ENCODE measurements around the gene CYP4F11.
"Not testable (repeated sequence)": the region's sequence is repeated elsewhere in the genome, so short reads cannot be mapped to it uniquely, and the experiment has no call there.

The CYP4F11 gene

DNA sequence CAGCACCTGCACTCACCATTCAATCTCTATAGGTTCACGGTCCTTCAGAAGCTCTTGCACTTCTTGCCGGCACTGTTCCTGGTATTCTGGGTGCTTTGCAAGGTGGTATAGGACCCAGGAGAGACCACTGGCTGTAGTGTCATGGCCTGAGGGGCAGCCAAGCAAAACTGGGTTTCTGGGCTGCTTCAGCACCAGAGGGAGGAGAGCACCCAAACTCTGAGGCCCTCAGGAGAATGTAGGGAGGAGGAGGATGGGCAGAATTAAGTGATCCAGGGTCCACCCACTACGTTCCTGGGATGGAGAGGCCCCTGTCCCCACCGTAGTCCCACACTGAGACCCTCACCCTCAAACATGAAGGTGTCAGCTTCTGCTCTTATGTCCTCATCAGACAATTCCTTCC is 12.3 kb downstream of the CYP4F11 start:
- DNase-seq (ENCODE audit: low spot score), result no peak

DNA sequence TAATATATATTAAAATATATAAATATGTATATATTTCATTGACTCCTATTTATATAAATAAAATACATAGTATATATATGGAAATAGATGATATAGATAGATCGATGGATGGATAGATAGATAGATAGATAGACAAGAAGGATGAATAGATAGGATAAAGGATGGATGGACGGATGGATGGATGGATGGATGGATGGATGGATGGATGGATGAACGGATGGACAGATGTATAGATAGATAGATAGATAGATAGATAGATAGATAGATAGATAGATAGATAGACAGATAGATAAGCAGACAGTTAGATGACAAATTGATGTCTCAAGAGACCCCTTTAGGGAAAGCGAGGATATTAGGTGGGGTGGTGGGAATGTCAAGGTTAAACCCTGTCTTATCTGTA is 15.1 kb downstream of the CYP4F11 start:
- DNase-seq (ENCODE audit: low spot score), result no peak

DNA sequence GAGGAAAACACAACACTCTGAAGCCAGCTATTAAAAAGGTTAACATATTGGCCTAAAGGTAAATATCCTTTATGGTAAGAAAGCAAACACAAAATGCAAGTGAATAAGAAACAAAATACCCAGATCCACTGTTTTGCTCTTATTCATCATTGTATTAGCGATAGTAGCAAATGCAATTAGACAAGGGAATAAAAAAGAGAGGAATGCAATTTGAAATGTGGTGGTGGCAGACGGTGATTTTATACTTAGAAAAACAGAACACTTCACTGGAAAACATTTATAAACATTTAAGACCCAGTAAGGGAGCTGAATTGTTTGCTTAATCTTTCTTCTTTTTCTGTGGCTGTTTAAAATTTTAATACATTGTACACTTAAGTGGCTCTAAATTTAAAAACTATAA is 19.2 kb downstream of the CYP4F11 start:
- no peak for DNase-seq (ENCODE audit: low spot score)

DNA sequence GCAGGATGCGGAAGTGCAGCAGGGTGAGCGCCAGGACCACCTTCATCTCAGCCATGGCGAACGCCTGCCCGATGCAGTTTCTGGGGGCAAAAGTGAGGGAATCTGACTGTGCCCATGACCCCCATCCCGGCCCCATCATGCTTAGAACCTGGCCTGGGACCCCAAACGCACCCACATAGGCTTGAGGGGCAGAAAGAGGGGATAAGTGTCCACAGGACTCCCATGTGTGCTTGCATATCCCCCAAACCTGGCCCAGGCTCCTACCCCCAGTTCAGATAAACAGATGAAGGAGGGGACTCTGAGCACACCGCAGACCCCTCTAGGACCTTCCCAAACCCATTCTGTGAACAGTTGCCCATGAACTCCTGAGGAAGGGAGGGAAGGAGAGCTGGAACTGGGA is 20.5 kb downstream of the CYP4F11 start:
- no peak for DNase-seq (ENCODE audit: low spot score)

DNA sequence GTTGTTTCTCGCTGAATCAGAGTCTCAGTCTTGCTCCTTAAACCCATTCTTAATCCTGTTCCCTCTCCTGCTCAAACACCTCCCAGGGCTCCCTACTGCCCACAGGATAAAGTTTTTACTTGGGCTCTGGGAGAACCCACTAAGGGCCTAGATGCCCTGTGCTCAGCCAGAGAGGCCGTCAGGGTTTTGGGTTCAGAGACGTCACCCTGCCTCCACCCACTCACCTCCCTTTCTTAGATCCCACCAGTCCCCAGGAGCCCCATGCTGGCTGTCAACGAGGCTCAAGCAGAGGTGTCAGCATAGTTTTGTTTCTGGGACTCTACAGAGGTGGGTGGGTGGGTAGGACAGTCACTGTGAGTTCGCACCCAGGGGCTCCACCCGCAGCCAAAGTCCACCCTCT is 20.9 kb downstream of the CYP4F11 start:
- no peak for DNase-seq (ENCODE audit: low spot score)

DNA sequence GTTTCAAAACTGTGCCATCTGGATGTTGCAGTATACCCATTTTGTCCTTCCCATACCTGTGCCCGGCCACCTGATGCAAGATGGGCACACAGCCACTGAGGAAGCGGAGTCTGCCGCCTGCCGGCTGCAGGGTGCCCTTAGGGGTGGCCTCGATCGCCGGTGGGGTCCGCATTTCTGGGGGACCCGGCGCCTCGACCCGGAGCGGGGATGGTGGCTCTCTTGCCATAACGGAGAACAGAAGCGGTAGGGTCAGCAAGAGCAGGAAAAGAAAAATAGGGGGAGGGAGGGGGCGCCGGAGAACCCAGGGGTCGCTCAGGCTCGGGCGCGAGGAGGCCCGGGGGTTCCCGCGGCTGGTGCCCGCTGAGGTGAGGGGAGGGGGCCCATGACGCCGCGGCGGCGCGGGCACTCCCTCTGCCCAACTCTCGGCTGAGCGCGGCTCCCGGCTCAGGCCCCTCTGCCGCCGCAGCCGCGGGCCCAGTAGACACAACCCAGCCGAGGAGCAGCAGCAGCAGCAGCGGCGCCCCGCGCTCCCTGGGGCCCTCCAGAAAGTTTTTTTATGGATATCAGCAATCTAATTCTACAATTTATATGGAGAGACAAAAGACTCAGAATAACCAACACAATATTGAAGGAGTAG is 22.6 kb downstream of the CYP4F11 start:
- DNase-seq (ENCODE audit: low spot score), result no peak

DNA sequence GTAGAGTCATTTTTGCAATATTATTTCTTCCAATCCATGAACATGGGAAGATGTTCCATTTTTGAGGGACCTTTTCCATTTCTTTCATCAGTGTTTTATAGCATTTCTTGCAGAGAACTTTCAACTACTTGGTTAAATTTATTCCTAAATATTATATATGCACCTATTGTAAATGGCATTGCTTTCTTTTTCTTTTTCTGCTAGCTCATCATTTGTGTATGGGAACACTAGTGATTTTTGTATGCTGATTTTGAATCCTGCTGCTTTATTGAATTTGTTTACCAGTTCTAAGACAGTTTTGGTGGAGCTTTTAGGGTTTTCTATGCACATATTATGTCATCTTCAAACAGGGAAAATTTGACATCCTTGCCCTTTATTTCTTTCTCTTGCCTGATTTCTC is 29.3 kb downstream of the CYP4F11 start:
- DNase-seq (ENCODE audit: low spot score), result no peak

DNA sequence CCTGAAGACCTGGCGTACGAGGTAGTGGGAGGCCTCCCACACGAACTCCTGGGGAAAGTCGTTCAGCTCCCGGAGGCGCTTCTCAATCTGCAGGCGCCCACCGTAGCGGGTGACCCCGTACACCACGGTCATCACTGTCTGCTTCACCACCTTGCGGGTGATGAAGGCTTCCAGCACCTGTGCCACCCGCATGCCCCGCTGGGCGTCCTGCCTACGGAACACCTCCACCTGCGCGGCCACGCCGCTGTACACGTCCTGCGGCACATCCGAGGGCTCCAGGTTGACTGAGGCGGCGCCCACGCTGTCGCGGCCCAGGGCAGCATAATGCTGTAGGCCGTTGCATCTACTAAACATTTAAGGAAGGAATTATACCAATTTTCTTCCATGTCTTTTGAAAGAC is 31.4 kb downstream of the CYP4F11 start:
- DNase-seq (ENCODE audit: low spot score), result not testable (repeated sequence)

DNA sequence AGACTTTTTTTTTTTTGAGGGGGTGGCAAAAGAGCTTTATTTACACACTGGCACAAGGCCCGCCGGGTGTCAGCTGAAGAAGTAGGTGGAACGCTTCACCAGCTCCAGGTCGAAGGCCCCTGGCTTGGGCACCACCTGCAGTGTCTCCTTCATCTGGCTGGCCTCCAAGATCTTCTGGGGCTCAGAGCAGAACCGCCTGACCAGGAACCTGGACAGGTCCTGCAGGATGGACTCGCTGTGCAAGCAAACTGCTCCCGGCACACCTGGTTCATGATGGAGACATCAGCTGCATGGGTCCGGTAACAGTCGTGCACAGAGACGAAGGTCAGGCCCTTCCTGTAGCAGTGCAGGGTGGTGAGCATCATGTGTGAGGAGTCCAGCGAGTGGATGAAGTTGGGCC is 32.1 kb downstream of the CYP4F11 start:
- DNase-seq (ENCODE audit: low spot score), result no peak

DNA sequence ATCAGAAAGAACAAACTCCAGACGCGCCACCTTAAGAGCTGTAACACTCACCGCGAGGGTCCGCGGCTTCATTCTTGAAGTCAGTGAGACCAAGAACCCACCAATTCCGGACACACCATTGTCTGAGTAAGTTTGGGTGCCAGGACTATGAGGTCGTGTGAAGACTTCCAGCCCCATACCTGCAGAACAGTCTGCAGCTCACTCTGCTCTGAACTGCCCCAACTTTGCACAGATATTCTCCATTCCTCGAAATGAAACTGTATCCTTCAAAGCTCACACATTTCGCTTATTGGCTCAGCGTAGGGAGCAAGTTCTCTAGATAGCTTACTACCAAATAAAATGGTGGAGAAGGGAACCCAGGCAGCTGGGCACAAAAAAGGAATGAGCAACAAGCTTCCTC is 33.8 kb downstream of the CYP4F11 start:
- DNase-seq (ENCODE audit: low spot score), result no peak

DNA sequence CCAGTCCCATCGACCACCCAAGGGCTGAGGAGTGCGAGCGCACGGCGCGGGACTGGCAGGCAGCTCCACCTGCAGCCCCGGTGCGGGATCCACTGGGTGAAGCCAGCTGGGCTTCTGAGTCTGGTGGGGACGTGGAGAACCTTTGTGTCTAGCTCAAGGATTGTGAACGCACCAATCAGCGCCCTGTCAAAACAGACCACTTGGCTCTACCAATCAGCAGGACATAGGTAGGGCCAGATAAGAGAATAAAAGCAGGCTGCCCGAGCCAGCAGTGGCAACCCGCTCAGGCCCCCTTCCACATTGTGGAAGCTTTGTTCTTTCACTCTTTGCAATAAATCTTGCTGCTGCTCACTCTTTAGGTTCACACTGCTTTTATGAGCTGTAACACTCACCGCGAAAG is 34.3 kb downstream of the CYP4F11 start:
- not testable (repeated sequence) for DNase-seq (ENCODE audit: low spot score)

DNA sequence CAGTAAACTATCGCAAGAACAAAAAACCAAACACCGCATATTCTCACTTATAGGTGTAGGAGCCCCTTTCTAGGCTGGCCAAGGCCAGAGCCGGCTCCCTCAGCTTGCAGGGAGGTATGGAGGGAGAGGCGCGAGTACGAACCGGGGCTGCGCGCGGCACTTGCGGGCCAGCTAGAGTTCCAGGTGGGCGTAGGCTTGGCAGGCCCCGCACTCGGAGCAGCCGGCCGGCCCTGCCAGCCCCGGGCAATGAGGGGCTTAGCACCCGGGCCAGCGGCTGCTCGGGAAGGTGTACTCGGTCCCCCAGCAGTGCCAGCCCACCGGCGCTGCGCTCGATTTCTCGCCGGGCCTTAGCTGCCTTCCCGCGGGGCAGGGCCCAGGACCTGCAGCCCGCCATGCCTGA is 34.8 kb downstream of the CYP4F11 start:
- DNase-seq (ENCODE audit: low spot score), result not testable (repeated sequence)

DNA sequence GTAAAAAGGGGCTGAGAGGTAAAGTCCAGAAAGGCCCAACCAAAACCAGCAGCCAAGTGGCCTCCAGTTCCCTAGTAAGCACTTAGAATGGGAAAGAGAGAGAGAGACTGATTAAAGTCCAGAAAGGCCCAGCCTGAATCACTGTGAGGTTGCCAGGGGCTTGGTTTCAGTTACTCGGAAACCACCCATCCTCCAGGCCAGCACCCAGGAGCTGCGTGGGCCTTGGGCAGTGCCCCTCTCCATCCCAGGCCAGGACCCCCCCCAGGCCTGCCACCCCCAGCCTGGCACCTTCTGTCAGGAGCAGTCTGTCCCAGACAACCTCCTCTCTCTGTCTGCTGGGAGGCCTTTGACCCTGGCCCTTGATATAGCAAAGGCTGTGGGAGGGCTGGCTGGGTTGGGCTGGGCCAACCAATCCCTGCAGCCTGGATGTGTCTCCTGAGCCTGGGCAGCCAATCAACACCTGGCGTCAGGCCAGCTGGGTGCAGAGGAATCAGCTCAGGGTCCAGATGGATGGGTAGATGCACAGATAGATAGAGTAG is 36.5 kb downstream of the CYP4F11 start, which contains the start of gene CYP4F2:
Gene CYP4F2 (minus strand): TSS at position 337 of the 539 bp plus-strand sequence. CDS start 463 bp downstream, outside the sequence.
- DNase-seq (ENCODE audit: low spot score), result no peak

DNA sequence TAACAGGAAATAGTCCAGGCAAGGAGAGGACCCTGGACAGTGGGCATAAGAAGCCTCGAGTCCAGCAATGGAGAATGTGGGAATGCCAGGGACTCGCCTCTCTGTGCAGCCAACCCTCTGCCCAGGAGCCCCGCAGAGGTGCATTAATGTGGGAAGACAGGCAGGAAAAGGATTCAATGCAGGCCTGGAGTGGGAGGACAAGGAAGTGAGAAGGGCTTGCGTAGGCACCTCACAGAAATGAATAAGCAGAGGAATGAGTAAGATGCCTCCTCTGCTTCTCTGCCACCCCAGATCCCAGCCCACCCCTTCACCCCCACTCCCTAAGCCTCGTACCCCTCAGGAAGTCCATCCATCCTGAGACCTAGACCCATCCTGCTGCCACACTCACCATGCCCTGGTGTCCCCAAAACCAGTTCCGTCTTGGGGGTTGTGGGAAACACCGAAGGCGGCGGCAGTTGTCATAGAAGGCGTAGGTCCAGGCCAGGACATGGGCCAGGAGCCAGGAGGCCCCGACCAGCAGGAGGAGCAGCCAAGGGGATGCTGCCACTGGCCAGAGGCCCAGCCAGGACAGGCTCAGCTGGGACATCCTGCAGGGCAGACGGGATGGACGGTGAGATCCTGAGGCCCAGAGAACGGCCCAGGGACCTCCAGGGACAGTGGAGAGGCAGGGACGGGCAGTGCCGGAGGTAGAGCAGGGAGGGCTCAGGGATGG is 37.1 kb downstream of the CYP4F11 start:
- DNase-seq (ENCODE audit: low spot score), result no peak

DNA sequence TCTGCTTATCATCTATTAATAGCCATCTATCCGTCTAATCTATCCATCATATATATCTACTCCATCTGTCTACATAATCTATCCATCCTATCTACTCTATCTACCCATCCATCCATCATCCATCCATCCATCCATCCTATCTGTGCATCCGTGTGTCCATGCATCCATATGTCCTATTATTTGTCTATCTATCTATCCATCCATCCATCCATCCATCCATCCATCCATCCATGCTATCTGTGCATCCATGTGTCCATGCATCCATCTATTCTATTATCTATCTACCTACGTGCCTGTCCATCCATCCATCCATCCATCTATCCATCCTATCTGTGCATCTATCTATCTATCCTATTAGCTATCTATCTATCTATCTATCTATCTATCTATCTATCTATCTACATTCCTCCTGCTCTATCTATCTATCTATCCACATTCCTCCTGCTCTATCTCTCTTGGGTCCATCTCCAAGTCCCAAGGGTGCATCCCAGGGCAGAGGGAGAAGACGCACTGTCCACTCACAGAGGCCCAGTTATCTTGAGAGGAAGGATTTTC is 38.4 kb downstream of the CYP4F11 start:
- DNase-seq (ENCODE audit: low spot score), result no peak

DNA sequence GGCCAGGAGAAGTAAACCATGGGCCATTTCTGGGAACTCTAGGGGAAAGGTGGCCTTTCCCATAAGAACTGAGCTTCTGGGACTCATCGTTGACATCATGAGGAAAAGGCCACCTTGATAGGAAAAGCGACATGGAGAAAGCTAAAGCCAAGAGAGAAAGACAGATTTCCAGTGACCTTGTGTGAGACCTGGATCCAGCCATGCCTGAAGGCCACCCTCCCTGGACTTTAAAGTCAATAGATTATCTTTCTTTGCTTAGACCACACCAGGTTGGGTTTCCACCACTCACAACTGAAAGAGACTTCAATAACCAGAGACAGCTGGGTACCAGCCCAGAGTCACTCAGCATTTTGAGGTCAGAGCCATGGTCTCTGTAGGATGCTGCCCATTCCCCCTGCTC is 40.0 kb downstream of the CYP4F11 start:
- DNase-seq (ENCODE audit: low spot score), result no peak

DNA sequence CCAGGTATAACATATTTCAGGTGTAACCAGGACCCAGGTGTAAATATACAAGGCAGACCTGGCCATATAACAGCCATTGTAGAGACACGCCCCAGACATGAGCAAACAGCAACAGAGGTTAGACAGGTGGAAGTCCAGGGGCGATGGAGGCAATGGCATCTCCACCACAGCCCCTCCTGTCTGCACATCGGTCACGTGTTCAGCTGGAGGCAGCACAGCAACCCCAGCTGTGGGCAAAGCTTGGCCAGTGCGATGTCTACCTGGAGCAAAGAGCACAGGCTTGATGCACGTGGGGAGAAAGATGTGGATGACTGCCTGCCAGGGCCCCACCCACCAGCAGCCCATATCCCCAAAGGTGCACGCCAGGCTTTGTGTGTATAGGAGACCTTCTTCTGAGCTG is 40.9 kb downstream of the CYP4F11 start:
- DNase-seq (ENCODE audit: low spot score), result peak; percentile 26

DNA sequence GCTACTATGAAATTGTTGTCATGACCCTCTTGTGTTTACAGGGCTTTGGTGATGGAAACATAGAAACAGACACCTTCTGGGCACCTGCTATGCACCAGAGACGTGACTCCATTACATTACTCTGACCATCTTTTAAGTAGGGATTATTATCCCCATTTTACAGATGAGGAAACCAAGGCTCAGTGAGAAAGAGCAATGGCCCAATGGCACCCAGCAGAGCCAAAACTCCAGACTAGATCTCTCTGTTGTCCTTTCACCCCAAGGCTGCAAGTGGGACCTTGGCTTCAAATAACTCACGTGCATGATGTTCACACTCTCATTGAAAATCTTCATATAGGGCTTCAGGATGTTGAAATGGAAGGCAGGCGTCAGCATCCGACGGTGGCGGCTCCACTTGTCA is 42.3 kb downstream of the CYP4F11 start:
- no peak for DNase-seq (ENCODE audit: low spot score)

DNA sequence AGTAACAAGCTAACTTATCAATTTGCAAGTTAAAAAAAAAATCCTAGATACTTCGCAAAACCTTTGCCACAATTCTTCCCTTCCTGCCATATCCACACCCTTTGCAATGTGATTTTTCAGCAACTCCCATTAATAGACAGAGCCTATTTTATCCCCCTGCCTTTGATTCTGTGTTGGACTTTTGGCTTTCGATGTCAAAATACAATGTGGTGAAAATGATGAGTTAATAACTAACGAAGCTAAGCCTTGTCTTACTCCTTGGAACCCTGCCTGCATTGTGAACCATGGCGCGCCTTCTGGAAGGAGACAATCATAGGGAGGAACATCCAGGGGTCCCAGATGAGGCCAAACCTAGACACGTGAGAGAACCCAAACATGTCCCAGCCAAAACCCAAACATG is 42.9 kb downstream of the CYP4F11 start:
- no peak for DNase-seq (ENCODE audit: low spot score)

DNA sequence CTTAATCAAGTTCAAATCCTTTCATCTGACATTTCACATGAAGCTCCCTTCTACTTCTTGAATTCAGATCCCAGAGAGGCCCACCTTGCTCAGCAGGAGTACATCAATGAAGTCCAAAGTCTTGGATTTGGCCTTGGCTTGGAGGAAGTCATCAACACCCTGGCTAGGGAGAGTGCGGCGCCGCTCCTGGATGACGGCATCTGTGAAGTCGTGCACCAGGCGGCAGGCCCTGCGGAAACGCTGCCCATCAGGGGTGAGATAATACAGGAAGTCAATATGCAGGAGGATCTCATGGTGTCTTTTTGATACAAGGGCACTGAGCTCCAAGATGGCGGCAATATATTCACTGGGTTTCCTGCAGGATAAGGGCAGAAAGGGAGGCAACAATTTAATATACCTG is 45.0 kb downstream of the CYP4F11 start:
- DNase-seq (ENCODE audit: low spot score), result not testable (repeated sequence)

DNA sequence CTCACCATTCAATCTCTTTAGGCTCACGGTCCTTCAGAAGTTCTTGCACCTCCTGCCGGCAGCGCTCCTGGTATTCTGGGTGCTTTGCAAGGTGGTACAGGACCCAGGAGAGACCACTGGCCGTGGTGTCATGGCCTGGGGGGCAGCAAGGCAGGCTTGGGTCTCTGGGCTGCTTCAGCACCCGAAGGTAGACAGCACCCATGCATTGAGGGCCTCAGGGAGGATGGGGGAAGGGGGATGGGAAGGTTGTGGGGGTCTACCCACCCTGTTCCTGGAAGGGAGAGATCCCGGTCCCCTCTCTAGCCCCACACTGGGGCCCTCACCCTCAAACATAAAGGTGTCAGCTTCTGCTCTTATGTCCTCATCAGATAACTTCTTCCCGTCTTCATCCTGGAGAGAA is 48.4 kb downstream of the CYP4F11 start:
- DNase-seq (ENCODE audit: low spot score), result no peak

DNA sequence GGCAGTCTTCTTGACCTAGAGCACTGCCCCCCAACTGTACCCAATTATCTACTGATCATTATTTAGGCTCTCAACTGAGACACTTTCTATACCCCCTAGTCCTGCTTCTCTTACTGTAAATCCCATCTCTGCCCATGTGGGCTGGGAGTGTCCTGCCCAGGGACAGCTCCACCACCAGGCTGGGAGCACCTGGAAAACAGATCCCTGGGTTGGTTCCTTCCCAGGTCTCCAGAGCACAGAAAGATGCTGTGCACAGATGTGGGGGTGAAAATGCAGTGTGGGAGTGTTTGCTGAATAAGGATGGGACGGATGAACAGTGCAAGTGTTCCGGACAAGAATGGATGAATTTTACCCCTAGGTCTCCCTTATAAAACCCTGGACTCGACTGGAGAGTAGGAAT is 49.2 kb downstream of the CYP4F11 start:
- DNase-seq (ENCODE audit: low spot score), result no peak

DNA sequence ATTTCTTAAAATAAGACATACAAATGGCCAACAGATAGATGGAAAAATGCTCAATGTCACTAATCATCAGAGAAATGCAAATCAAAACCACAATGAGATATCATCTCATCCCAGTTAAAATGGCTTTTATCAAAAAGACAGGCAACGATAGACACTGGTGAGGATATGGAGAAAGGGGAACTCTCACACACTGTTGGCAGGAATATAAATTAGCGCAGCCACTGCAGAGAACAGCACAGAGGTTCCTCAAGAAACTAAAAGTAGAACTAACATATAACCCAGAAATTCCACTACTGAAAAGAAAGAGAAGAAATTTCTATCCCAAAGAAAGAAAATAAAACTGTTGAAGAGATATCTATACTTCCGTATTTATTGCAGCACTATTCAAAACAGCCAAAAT is 51.0 kb downstream of the CYP4F11 start:
- not testable (repeated sequence) for DNase-seq (ENCODE audit: low spot score)

Data from SW480 (cell line).